OCI-LY3 (cell line): Measurements from ENCODE around the gene C16orf78.
A peak's percentile ranks its signal among the peaks of the same experiment; 100 is the strongest.

Experiments
- CTCF ChIP-seq: fragments of 200-600, 300-600 bp; sonication (generic); IDR thresholded peaks from 2 replicates; pipeline ENCODE4 v1.5.1; 2014; ENCODE audit warnings: antibody characterized with exemption, low read length, low read depth
- EZH2phosphoT487 ChIP-seq: fragments of 200-600 bp; shearing (Covaris generic); IDR thresholded peaks from 2 replicates; pipeline ENCODE4 v1.6.1; 2018; ENCODE audit warnings: antibody characterized with exemption, mixed run types, low read depth

GRCh38 chr16:49407873-49408550 is 34.4 kb downstream of the C16orf78 start:
- TF ChIP-seq CTCF (peak; percentile 83), EZH2phosphoT487 (no peak)
